ENCODE results near the gene ISCA2.

- TF ChIP-seq, protein P1, sequence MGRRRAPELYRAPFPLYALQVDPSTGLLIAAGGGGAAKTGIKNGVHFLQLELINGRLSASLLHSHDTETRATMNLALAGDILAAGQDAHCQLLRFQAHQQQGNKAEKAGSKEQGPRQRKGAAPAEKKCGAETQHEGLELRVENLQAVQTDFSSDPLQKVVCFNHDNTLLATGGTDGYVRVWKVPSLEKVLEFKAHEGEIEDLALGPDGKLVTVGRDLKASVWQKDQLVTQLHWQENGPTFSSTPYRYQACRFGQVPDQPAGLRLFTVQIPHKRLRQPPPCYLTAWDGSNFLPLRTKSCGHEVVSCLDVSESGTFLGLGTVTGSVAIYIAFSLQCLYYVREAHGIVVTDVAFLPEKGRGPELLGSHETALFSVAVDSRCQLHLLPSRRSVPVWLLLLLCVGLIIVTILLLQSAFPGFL (CRISPR knock-in tag; IDR thresholded peaks at IDR 0.05) = no peak
- no peak for TF ChIP-seq ADNP (tag; IDR thresholded peaks at IDR 0.05)
- TF ChIP-seq GATA2 (CRISPR knock-in tag; IDR thresholded peaks at IDR 0.05) = no peak
- no peak for TF ChIP-seq GATAD2A (IDR thresholded peaks at IDR 0.05)
- no peak for TF ChIP-seq CBFA2T2 (conservative IDR thresholded peaks at IDR 0.05)
- TF ChIP-seq ZBTB26 (CRISPR knock-in tag; IDR thresholded peaks at IDR 0.05) = no peak
- no peak for TF ChIP-seq RFX7 (CRISPR knock-in tag; IDR thresholded peaks at IDR 0.05)
- TF ChIP-seq POLR2AphosphoS5 (IDR thresholded peaks at IDR 0.05; ENCODE audit: control insufficient read depth, insufficient read depth, low read depth, low read length) = no peak
- TF ChIP-seq, protein P2, sequence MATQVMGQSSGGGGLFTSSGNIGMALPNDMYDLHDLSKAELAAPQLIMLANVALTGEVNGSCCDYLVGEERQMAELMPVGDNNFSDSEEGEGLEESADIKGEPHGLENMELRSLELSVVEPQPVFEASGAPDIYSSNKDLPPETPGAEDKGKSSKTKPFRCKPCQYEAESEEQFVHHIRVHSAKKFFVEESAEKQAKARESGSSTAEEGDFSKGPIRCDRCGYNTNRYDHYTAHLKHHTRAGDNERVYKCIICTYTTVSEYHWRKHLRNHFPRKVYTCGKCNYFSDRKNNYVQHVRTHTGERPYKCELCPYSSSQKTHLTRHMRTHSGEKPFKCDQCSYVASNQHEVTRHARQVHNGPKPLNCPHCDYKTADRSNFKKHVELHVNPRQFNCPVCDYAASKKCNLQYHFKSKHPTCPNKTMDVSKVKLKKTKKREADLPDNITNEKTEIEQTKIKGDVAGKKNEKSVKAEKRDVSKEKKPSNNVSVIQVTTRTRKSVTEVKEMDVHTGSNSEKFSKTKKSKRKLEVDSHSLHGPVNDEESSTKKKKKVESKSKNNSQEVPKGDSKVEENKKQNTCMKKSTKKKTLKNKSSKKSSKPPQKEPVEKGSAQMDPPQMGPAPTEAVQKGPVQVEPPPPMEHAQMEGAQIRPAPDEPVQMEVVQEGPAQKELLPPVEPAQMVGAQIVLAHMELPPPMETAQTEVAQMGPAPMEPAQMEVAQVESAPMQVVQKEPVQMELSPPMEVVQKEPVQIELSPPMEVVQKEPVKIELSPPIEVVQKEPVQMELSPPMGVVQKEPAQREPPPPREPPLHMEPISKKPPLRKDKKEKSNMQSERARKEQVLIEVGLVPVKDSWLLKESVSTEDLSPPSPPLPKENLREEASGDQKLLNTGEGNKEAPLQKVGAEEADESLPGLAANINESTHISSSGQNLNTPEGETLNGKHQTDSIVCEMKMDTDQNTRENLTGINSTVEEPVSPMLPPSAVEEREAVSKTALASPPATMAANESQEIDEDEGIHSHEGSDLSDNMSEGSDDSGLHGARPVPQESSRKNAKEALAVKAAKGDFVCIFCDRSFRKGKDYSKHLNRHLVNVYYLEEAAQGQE (IDR thresholded peaks at IDR 0.05; ENCODE audit: borderline replicate concordance) = no peak
- TF ChIP-seq, protein P2 (CRISPR knock-in tag; IDR thresholded peaks at IDR 0.05; ENCODE audit: low read depth) = no peak
- no peak for TF ChIP-seq BMI1 (IDR thresholded peaks at IDR 0.05; ENCODE audit: low read length)
- TF ChIP-seq KDM1A (IDR thresholded peaks at IDR 0.05) = no peak
- TF ChIP-seq, protein P3, sequence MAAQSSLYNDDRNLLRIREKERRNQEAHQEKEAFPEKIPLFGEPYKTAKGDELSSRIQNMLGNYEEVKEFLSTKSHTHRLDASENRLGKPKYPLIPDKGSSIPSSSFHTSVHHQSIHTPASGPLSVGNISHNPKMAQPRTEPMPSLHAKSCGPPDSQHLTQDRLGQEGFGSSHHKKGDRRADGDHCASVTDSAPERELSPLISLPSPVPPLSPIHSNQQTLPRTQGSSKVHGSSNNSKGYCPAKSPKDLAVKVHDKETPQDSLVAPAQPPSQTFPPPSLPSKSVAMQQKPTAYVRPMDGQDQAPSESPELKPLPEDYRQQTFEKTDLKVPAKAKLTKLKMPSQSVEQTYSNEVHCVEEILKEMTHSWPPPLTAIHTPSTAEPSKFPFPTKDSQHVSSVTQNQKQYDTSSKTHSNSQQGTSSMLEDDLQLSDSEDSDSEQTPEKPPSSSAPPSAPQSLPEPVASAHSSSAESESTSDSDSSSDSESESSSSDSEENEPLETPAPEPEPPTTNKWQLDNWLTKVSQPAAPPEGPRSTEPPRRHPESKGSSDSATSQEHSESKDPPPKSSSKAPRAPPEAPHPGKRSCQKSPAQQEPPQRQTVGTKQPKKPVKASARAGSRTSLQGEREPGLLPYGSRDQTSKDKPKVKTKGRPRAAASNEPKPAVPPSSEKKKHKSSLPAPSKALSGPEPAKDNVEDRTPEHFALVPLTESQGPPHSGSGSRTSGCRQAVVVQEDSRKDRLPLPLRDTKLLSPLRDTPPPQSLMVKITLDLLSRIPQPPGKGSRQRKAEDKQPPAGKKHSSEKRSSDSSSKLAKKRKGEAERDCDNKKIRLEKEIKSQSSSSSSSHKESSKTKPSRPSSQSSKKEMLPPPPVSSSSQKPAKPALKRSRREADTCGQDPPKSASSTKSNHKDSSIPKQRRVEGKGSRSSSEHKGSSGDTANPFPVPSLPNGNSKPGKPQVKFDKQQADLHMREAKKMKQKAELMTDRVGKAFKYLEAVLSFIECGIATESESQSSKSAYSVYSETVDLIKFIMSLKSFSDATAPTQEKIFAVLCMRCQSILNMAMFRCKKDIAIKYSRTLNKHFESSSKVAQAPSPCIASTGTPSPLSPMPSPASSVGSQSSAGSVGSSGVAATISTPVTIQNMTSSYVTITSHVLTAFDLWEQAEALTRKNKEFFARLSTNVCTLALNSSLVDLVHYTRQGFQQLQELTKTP (IDR thresholded peaks at IDR 0.05; ENCODE audit: low read depth in 1 of 2, partially characterized antibody in 2 of 2) = no peak
- no peak for TF ChIP-seq IFI16 (CRISPR knock-in tag; IDR thresholded peaks at IDR 0.05)
- TF ChIP-seq, protein P4, sequence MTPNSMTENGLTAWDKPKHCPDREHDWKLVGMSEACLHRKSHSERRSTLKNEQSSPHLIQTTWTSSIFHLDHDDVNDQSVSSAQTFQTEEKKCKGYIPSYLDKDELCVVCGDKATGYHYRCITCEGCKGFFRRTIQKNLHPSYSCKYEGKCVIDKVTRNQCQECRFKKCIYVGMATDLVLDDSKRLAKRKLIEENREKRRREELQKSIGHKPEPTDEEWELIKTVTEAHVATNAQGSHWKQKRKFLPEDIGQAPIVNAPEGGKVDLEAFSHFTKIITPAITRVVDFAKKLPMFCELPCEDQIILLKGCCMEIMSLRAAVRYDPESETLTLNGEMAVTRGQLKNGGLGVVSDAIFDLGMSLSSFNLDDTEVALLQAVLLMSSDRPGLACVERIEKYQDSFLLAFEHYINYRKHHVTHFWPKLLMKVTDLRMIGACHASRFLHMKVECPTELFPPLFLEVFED (CRISPR knock-in tag; conservative IDR thresholded peaks at IDR 0.05) = no peak
Observed at GRCh38 chr14:74525361-74525851, 31.8 kb downstream of the ISCA2 start.

Data from K562 (cell line).